Endothelial cell of umbilical vein (primary cell): Measurements from ENCODE around the gene ALDH3B2.
"Not testable (repeated sequence)": the region's sequence is repeated elsewhere in the genome, so short reads cannot be mapped to it uniquely, and the experiment has no call there.

ENCODE experiments used
- EZH2 ChIP-seq: IDR thresholded peaks from 2 replicates; pipeline ENCODE4 v1.6.1; 2012; ENCODE audit warnings: borderline replicate concordance, low read depth, mild to moderate bottlenecking, moderate library complexity, low read length, inconsistent platforms; ENCODE audit not compliant: severe bottlenecking
- FOS ChIP-seq: IDR thresholded peaks from 2 replicates; pipeline ENCODE4 v1.6.1; 2011; ENCODE audit warnings: mild to moderate bottlenecking, low read length, moderate library complexity, borderline replicate concordance; ENCODE audit not compliant: insufficient read depth
- GATA2 ChIP-seq: IDR thresholded peaks from 2 replicates; pipeline ENCODE4 v1.7.0; 2011; ENCODE audit warnings: low read depth, mild to moderate bottlenecking, moderate library complexity, mixed read lengths, low read length; ENCODE audit not compliant: insufficient read length, insufficient read depth
- MAX ChIP-seq: IDR thresholded peaks from 2 replicates; pipeline ENCODE4 v1.6.1; 2011; ENCODE audit not compliant: insufficient read depth, insufficient read length
- POLR2AphosphoS5 ChIP-seq: IDR thresholded peaks from 2 replicates; pipeline ENCODE4 v1.6.1; 2012; ENCODE audit warnings: low read depth, mild to moderate bottlenecking, control low read depth, low read length, moderate library complexity; ENCODE audit not compliant: insufficient read depth
- TF ChIP-seq, protein P1 (sequence below), 2 donors: IDR thresholded peaks; 1 replicate in 1 of 2; 2 replicates in 1 of 2; pipeline ENCODE4 v1.5.1; 2011; ENCODE audit warnings: low read length in 2 of 2, mild to moderate bottlenecking in 2 of 2, moderate library complexity in 2 of 2, control low read depth in 1 of 2, inconsistent platforms in 1 of 2, low read depth in 1 of 2; ENCODE audit not compliant: insufficient read depth in 1 of 2; ENCODE audit errors: extremely low read depth in 1 of 2

GRCh38 chr11:67637441-67637840 is 37.0 kb downstream of the ALDH3B2 start:
- TF ChIP-seq, protein P1, sequence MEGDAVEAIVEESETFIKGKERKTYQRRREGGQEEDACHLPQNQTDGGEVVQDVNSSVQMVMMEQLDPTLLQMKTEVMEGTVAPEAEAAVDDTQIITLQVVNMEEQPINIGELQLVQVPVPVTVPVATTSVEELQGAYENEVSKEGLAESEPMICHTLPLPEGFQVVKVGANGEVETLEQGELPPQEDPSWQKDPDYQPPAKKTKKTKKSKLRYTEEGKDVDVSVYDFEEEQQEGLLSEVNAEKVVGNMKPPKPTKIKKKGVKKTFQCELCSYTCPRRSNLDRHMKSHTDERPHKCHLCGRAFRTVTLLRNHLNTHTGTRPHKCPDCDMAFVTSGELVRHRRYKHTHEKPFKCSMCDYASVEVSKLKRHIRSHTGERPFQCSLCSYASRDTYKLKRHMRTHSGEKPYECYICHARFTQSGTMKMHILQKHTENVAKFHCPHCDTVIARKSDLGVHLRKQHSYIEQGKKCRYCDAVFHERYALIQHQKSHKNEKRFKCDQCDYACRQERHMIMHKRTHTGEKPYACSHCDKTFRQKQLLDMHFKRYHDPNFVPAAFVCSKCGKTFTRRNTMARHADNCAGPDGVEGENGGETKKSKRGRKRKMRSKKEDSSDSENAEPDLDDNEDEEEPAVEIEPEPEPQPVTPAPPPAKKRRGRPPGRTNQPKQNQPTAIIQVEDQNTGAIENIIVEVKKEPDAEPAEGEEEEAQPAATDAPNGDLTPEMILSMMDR (IDR thresholded peaks at IDR 0.05; ENCODE audit: extremely low read depth in 1 of 2, insufficient read depth in 1 of 2, low read depth in 1 of 2, low read length in 2 of 2), result not testable (repeated sequence)
- TF ChIP-seq MAX, EZH2, POLR2AphosphoS5, GATA2, FOS: not testable (repeated sequence)
